Upper lobe of right lung (tissue), 1 donor: ENCODE data around the gene RAB43. TPM values are rescaled to one million over a fixed set of nuclear protein-coding genes. Genes with fewer than 3 reads are reported as not detected.
"Not testable (repeated sequence)": the region's sequence is repeated elsewhere in the genome, so short reads cannot be mapped to it uniquely, and the experiment has no call there.

Experiments used
- ATAC-seq: fragments of 200-7000 bp; cut with Tn5 transposase; one replicate; pipeline ENCODE4 v1.9.1; 2020; ENCODE audit warnings: mild to moderate bottlenecking, moderate library complexity
- DNase-seq: peaks from one replicate; pipeline ENCODE4 v3.0.0-alpha.2; 2020
- H3K27ac ChIP-seq: fragments of 200-600 bp; one replicate; pipeline ENCODE4 v1.8.0; 2022
- H3K27me3 ChIP-seq: fragments of 200-600 bp; one replicate; pipeline ENCODE4 v1.8.0; 2022; ENCODE audit warnings: mild to moderate bottlenecking
- H3K36me3 ChIP-seq: fragments of 200-600 bp; one replicate; pipeline ENCODE4 v1.8.0; 2022
- H3K4me1 ChIP-seq: fragments of 200-600 bp; one replicate; pipeline ENCODE4 v1.8.0; 2022
- H3K4me3 ChIP-seq: fragments of 200-600 bp; one replicate; pipeline ENCODE4 v1.8.0; 2022; ENCODE audit warnings: mild to moderate bottlenecking
- H3K9me3 ChIP-seq: fragments of 200-600 bp; one replicate; pipeline ENCODE4 v1.8.0; 2022
- intact Hi-C: fragments of 100-400 bp; cut with DNase I; formaldehyde crosslinking; loops from one replicate; pipeline ENCODE4 v1.11.0; 2022
- total RNA-seq: library from RNA; stranded (reverse); fragmentation: NEBNext Ultra II Directional; extraction: Animal tissue kit (Norgen Biotek cat#: 25700); gene quantifications from one replicate; pipeline ENCODE4 v1.2.1, GENCODE V29; 2021
- TF ChIP-seq, protein P1 (sequence below): fragments of 200-600 bp; IDR thresholded peaks from one replicate; pipeline ENCODE4 v1.8.0; 2022; ENCODE audit warnings: antibody characterized with exemption
- donor health status: DM: no; HTN: yes; CAD: no; lungs with severe emphysema.

RAB43 gene
- total RNA-seq, 1 donor from 2014 or later = 38.9 TPM

- ATAC-seq (peak; percentile 65), DNase-seq (no peak)
- peak overlapping the region; percentile 2 for H3K27ac ChIP-seq
- peaks cover 6% of the 10 kb centered on the region for H3K4me1 ChIP-seq
- intact Hi-C loops = no loop called here
- H3K9me3 ChIP-seq = no peaks in the 10 kb centered on the region
- H3K27me3 ChIP-seq = no peaks in the 10 kb centered on the region
- H3K4me3 ChIP-seq = peak overlapping the region; percentile 44
- H3K36me3 ChIP-seq = no peaks in the 10 kb centered on the region
- TF ChIP-seq, protein P1, sequence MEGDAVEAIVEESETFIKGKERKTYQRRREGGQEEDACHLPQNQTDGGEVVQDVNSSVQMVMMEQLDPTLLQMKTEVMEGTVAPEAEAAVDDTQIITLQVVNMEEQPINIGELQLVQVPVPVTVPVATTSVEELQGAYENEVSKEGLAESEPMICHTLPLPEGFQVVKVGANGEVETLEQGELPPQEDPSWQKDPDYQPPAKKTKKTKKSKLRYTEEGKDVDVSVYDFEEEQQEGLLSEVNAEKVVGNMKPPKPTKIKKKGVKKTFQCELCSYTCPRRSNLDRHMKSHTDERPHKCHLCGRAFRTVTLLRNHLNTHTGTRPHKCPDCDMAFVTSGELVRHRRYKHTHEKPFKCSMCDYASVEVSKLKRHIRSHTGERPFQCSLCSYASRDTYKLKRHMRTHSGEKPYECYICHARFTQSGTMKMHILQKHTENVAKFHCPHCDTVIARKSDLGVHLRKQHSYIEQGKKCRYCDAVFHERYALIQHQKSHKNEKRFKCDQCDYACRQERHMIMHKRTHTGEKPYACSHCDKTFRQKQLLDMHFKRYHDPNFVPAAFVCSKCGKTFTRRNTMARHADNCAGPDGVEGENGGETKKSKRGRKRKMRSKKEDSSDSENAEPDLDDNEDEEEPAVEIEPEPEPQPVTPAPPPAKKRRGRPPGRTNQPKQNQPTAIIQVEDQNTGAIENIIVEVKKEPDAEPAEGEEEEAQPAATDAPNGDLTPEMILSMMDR = no peak
Observed at GRCh38 chr3:129068291-129068886, 53.2 kb downstream of the RAB43 start.

DNA sequence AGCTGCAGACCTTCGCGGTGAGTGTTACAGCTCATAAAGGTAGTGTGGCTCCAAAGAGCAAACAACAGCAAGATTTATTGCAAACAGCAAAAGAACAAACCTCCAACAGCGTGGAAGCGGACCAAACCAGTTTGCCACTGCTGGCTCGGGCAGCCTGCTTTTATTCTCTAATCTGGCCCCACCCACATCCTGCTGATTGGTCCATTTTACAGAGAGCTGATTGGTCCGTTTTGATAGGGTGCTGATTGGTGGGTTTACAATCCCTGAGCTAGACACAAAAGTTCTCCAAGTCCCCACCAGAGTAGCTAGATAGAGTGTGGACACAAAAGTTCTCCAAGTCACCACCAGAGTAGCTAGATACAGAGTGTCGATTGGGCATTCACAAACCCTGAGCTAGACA is 53.9 kb downstream of the RAB43 start:
- ATAC-seq, H3K36me3 ChIP-seq, intact Hi-C loops, H3K27me3 ChIP-seq, DNase-seq, H3K4me1 ChIP-seq, H3K27ac ChIP-seq, H3K9me3 ChIP-seq, H3K4me3 ChIP-seq: not testable (repeated sequence)

DNA sequence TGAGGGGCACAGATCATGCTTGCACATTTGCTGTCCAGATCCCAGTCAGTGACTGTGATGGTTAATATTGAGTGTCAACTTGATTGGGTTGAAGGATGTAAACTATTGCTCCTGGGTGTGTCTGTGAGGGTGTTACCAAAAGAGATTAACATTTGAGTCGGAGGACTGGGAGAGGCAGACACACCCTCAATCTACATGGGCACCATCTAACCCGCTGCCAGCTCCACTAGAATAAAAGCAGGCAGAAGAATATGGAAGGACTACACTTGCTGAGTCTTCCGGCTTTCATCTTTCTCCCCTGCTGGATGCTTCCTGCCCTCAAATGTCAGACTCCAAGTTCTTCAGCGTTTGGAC is 55.9 kb downstream of the RAB43 start:
- Histone ChIP-seq H3K36me3 (no peaks in the 10 kb centered on the region), H3K4me1 (peaks cover 6% of the 10 kb centered on the region), H3K4me3 (no peak overlapping the region), H3K9me3 (no peaks in the 10 kb centered on the region), H3K27ac (no peak overlapping the region), H3K27me3 (no peaks in the 10 kb centered on the region)
- intact Hi-C loops = no loop called here
- ATAC-seq (no peak), DNase-seq (no peak)
- TF ChIP-seq, protein P1 = no peak

- intact Hi-C loops = no loop called here
- Histone ChIP-seq H3K4me1 (peaks cover 6% of the 10 kb centered on the region), H3K27ac (no peak overlapping the region), H3K27me3 (no peaks in the 10 kb centered on the region), H3K4me3 (no peak overlapping the region), H3K9me3 (no peaks in the 10 kb centered on the region), H3K36me3 (no peaks in the 10 kb centered on the region)
- ATAC-seq = no peak
- no peak for DNase-seq
- TF ChIP-seq, protein P1 = no peak
Observed at GRCh38 chr3:129065016-129065719, 56.4 kb downstream of the RAB43 start.

- intact Hi-C loops = no loop called here
Observed at GRCh38 chr3:129063841-129064482, 57.6 kb downstream of the RAB43 start.

More at GRCh38 chr3:129063841-129064482, 57.6 kb downstream of the RAB43 start:
- no peak overlapping the region for H3K4me3 ChIP-seq
- peaks cover 4% of the 10 kb centered on the region for H3K4me1 ChIP-seq
- TF ChIP-seq, protein P1 = no peak
- DNase-seq = no peak
- no peaks in the 10 kb centered on the region for H3K9me3 ChIP-seq
- ATAC-seq = no peak
- no peak overlapping the region for H3K27ac ChIP-seq
- no peaks in the 10 kb centered on the region for H3K36me3 ChIP-seq
- no peaks in the 10 kb centered on the region for H3K27me3 ChIP-seq
